HG03442 (cell line): ENCODE measurements around the gene KCTD18.
A peak's percentile ranks its signal among the peaks of the same experiment; 100 is the strongest.

Experiments
- ATAC-seq: cut with Tn5 transposase; IDR thresholded peaks from one replicate; pipeline ENCODE4 v1.9.1; 2021; ENCODE audit warnings: mild to moderate bottlenecking, moderate library complexity; ENCODE audit not compliant: unreplicated experiment

The KCTD18 gene

DNA sequence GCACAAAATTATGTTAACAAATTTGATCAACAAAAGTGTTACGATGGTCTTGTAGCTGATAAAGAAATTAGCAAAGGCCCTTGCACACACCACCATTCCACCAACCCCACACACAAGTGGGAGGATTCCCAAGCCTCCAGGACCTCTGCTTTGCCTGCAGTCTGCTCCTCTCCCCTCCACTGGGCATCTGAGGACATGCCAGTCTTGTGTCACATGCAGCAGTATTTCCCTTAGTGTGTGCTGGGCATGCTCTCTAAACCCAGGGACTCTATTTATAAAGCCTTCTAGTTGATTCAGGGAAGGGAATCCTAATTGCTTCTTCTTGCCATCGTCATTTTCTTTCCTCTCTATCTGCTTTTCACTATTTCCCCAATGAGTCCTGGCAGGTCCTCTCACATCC lies 53.3 kb downstream of the KCTD18 start:
- ATAC-seq, result no peak

- ATAC-seq, result peak; percentile 50
Observed at GRCh38 chr2:200455958-200456421, 53.9 kb downstream of the KCTD18 start.

DNA sequence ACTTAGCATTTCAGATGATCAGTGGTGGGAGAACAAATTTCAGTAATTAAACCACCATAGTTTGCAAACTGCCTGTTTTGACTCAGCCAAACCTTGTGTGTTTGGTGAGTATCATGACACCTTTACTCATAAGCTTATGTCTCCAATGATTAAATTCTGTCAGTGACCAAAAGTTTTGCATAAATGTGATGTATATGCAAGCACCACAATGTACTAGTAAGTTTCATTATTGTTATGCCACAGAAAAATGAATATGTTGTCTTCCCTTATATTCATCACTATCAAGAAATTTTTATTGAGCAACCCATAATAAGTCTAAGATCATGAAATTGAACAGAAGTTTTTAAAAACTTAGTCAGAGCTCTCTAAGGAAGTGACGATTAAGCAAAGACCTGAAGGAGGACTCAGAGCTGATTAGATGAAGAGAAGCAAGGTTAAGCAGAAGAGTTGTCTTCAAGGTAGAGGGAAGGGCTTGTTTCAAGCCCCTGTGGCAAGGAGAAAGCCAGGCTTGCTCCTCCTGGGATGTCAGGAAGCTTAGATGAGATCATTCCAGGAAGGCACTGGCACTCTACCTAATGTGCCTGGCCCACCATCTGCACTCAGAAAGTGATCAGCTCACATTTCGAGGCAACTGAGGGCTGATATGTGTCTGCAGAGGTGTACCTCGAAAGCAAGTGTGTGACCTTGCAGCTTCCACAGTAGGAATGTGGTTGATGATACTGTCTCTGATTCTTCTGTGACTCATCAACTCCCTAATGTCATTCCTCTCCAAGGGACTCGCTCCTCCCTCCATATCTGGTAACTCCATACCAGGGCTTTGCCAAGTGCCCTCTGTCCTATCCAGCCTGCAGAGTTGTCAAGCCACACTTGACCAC lies 54.7 kb downstream of the KCTD18 start:
- peak; percentile 86 for ATAC-seq

GRCh38 chr2:200453853-200454534 lies 55.9 kb downstream of the KCTD18 start:
- ATAC-seq, result no peak

DNA sequence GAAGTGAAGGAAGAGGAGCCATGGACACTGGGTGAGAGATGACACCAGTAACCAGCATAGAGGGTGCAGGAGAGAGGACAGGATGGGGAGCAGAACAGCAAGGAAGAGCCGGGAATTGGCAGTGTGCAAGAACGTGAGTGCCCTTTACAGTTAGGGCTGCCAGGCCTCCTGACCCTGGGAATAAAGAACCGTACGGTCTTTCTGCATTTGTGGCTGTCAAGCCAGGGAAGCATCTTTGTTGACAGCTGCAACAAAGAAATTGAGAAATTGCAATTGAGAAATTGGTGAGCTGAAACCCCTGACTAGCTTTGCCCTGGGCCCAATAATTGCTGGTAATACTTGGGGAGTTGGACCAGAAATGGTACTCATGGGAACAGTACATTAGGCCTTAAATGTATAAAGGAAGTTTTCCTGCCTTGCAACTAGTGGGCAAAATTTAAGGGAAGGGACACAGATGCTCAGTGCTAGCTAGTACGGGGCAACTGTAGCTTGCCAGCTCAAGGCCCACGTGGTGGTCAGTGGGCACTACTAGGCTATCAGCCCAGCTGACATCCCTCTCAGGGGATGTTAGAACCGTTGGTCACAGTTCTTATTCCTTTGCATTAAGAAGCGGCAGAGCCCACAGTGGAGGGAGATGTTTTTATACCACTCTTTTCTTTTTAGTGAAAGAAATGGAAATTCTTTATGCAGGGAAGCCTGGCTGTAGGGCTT lies 56.6 kb downstream of the KCTD18 start:
- ATAC-seq, result no peak

DNA sequence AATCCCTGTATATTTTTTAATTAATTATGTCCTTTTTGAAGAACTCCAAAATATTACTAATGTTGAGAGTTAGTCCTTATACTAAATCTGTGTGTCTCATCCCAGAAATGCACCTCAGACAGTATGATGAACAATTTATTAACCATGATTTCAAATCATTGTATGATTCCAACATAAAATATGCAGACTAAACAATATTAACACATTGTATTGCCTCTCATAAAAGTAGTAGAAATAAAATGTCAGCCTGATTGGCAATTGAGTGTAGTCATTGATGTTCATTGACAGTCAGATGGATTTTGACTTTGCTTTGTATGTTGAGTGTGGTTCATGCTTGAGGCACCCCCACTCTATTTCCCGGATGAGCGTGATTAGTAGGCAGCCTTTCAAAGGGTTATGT lies 57.5 kb downstream of the KCTD18 start:
- no peak for ATAC-seq

DNA sequence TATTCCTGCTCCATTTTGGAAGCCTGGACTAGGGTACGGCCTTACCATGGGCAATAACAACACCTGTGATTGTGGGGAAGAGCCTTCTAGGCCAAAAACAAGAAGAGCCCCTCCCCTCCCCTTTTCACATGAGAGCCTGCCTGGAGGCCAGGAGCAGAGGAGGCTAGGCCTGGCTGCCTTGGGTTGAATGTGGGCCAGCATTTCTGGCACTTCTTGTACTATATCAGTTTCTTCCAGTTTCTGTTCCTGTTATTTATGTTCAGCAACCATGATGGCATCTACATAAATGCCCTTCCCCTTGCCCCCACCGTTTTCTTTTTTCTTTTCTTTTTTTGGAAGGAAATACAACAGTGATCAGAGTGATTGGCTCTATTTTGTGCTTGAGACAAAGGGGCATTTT lies 58.4 kb downstream of the KCTD18 start:
- peak; percentile 29 for ATAC-seq

- no peak for ATAC-seq
Observed at GRCh38 chr2:200450288-200450687, 59.6 kb downstream of the KCTD18 start.

- peak; percentile 36 for ATAC-seq
Observed at GRCh38 chr2:200449149-200449548, 60.7 kb downstream of the KCTD18 start.

- no peak for ATAC-seq
Observed at GRCh38 chr2:200448455-200448854, 61.4 kb downstream of the KCTD18 start.

DNA sequence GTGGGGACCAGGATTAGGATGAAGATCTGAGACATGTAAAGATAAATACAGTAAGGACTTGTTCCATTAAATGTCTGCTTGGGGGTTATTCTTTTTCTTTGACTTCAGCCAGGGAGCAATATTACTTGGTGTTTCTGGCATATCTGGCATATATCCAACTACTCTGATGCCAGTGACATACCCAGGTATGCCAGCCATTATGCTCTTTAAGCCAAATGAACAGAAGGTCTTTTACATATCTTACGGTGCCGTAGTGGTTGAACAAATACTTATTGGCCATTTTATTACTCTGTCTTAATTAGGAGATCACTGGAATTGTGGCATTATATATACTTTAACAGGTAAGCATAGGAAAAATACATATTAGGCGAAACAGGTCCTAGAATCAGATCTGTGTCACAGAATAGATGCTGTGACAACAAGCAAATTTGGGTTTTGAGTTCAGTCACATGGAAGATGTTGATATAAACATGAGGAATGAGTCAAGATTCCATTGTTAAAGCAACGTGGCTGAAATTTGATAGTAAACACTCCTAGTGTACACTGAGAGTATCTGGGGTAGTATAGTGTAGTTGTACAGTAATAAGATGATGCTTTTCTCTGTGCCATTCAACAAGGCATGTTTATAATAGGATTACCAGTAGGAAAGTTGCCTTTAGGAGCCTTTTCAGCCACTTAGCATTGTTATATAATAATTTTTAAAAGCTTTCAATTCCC lies 62.6 kb downstream of the KCTD18 start:
- ATAC-seq, result no peak

DNA sequence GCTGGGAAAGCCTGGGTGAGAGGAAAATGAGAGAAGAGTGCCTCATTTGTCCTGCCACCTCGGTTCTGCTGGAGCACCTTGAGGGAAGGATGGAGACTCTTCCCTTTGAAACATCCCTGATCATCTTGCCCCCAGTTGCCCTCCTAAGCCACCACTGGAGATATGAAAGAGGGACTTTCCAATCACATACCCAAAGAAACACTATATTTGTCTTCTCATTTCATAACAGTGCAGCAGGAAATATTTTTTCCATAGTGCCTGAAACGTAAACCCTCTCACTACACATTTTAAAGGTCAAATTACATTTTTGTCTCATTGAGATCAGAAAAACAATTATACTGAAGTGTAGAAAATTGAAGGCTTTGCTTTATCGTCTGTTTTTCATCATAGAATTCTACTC lies 63.3 kb downstream of the KCTD18 start:
- no peak for ATAC-seq

GRCh38 chr2:200445284-200445683 lies 64.6 kb downstream of the KCTD18 start:
- ATAC-seq, result no peak

DNA sequence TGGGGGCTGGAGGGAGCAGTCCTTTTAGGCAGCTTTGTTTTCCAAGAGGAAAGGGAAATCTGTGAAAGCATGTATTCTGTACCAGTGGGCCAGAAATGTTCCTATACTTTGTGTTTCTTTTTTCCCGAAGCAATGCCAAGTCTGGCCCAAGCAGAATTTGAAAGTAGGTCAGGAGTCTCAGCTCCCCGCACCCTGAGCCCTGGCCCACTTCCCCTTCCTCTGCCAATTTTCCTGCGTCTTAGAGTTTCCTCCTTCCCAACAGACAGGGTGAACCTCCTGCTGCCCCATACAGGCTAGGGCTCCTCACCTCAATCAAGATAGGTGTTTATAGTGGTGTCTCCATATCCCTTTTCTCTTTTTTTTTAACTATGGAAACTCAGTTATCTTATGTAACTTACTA lies 65.3 kb downstream of the KCTD18 start:
- no peak for ATAC-seq

- ATAC-seq, result no peak
Observed at GRCh38 chr2:200443916-200444315, 66.0 kb downstream of the KCTD18 start.

DNA sequence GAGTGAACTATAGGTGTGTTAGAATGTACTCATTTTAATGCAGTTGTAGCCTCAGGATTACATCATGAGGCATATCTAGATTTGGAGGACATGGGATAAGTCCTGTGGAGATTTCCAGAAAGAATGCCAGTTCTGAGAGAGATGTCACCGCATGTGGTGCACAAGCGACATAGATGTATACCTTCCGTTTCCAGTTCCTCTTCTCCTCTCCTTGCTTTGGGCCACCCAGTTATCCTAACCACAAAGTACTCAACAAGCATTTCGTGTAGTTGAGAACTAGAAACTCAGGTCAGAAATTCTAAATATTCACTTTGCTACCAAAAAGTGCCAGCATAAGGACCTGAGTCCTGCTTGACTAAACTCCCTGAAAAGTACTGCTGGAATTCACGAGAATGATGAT lies 66.5 kb downstream of the KCTD18 start:
- ATAC-seq, result no peak

- no peak for ATAC-seq
Observed at GRCh38 chr2:200442471-200442870, 67.4 kb downstream of the KCTD18 start.

- ATAC-seq, result no peak
Observed at GRCh38 chr2:200439981-200440380, 69.9 kb downstream of the KCTD18 start.
